Measurements from ENCODE around the gene SNX33.
"Not testable (repeated sequence)": the region's sequence is repeated elsewhere in the genome, so short reads cannot be mapped to it uniquely, and the experiment has no call there.

DNA sequence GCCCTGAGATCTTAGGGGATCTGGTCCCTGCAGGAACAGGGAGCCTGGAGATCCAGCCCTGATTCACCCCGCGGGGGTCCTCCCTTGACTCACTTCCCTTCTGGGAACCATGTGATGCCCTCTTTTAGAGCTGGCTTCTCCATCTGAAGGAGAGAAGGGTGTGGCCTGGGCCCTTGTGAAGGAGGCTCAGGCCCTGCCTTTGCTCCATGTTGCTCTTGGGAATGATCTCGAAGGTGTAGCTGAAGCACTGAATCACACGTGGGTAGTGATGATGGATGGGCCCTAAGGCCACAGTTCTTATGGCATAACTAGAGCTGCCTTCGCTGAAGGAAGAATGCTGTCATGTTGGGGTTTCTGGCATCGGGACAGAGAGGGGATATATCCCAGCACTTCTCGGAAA, 63.8 kb downstream of the SNX33 start:
- TF ChIP-seq, protein P1, sequence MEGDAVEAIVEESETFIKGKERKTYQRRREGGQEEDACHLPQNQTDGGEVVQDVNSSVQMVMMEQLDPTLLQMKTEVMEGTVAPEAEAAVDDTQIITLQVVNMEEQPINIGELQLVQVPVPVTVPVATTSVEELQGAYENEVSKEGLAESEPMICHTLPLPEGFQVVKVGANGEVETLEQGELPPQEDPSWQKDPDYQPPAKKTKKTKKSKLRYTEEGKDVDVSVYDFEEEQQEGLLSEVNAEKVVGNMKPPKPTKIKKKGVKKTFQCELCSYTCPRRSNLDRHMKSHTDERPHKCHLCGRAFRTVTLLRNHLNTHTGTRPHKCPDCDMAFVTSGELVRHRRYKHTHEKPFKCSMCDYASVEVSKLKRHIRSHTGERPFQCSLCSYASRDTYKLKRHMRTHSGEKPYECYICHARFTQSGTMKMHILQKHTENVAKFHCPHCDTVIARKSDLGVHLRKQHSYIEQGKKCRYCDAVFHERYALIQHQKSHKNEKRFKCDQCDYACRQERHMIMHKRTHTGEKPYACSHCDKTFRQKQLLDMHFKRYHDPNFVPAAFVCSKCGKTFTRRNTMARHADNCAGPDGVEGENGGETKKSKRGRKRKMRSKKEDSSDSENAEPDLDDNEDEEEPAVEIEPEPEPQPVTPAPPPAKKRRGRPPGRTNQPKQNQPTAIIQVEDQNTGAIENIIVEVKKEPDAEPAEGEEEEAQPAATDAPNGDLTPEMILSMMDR (IDR thresholded peaks at IDR 0.05) = not testable (repeated sequence)
- not testable (repeated sequence) for TF ChIP-seq POLR2A (IDR thresholded peaks at IDR 0.05)

All from right lobe of liver (tissue), 4 donors.